Measurements from ENCODE around the gene GOT2.
"Not testable (repeated sequence)": the region's sequence is repeated elsewhere in the genome, so short reads cannot be mapped to it uniquely, and the experiment has no call there.

Gene GOT2

DNA sequence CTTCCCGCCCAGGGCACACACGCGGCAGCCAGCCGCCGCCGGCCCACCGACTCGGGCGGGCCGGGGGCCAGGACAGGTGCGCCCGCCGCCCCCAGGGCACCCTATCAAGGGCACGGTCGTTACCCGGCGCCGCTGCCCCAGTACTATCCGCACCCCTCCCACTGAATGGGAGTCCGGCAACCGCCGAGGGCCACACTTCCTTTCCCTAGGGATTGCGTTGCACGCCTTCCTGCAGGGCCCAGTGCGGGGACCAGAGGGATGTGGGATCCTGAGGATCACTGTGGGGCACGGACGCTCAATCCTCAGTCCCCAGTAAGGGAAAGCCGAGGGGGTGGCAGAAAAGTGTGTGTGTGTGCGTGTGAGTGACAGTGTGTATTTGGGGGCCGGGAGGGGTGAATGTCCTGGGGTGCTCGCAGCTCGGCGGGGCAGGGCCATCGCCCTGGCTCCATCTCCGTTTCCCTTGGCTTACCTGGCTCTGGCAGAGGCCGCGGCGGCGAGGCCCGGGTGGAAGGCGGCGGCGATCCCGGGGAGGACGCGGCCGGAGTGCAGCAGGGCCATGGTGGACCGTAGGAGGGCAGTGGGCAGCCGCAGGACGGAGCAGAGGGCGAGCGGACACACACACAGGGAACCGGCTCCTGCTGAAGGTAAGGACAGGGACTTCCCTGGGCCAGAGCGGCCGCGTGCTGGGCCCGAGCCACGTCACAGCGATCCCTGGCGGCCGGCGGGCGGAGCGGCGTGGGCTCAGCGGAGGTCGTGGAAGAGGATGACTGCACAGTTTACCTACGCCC is at the start of gene GOT2 (continued):
- no peak for TF ChIP-seq ZNF670 (tag by site-specific recombination; IDR thresholded peaks at IDR 0.05; ENCODE audit: low read depth)

GRCh38 chr16:58779291-58779690 is 45.2 kb upstream of the GOT2 start:
- POLR2A ChIA-PET; H3K4me1 ChIP-seq (ENCODE audit: control insufficient read depth, insufficient read depth, low read length); H3K27ac ChIP-seq (ENCODE audit: extremely low read depth, low read depth, low read length); H3K4me3 ChIP-seq (ENCODE audit: low read depth, low read length); CTCF ChIA-PET; H3K9me3 ChIP-seq (ENCODE audit: control insufficient read depth, insufficient read depth, low read depth, low read length); H3K36me3 ChIP-seq (ENCODE audit: control insufficient read depth in 2 of 2, insufficient read depth in 1 of 2, low read length in 2 of 2): not testable (repeated sequence)

DNA sequence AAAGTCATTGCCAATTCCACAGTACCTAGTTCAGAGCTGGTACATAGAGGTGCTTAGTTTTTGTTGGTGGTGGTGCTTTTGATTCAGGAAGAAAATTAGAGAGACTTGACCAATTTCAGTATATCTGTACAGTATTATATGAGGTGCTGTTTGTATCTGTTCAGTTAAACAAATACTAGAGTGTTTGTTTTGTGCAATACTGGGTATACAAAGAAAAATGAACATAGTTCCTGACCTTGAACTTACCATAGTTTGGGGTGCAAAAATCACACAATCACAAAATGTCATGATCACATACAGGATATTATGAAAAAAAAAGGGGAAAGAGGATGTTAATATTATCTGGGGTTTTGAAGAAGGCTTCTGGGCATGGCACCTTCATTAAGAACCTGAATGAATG is 39.8 kb upstream of the GOT2 start:
- H3K4me3 ChIP-seq (ENCODE audit: low read depth, low read length) = no peak overlapping the region
- H3K36me3 ChIP-seq (ENCODE audit: control insufficient read depth in 2 of 2, insufficient read depth in 1 of 2, low read length in 2 of 2) = no peaks in the 10 kb centered on the region
- TF ChIP-seq ZNF433 (tag by site-specific recombination; IDR thresholded peaks at IDR 0.05; ENCODE audit: low read depth) (no peak), ZNF10 (tag by site-specific recombination; IDR thresholded peaks at IDR 0.05) (no peak), OSR2 (tag by site-specific recombination; IDR thresholded peaks at IDR 0.05) (no peak), ATF2 (tag by site-specific recombination; IDR thresholded peaks at IDR 0.05; ENCODE audit: low read depth) (no peak), HOXC10 (CRISPR knock-in tag; IDR thresholded peaks at IDR 0.05) (no peak), ZNF514 (tag by site-specific recombination; IDR thresholded peaks at IDR 0.05) (no peak), MYNN (tag by site-specific recombination; IDR thresholded peaks at IDR 0.05; ENCODE audit: borderline replicate concordance) (no peak), ZBTB21 (tag by site-specific recombination; IDR thresholded peaks at IDR 0.05) (no peak), ZNF24 (tag by site-specific recombination; IDR thresholded peaks at IDR 0.05) (no peak), ZSCAN18 (tag by site-specific recombination; IDR thresholded peaks at IDR 0.05) (no peak), SETDB1 (IDR thresholded peaks at IDR 0.05; ENCODE audit: insufficient read length, low read length) (no peak), ZBTB26 (tag by site-specific recombination; optimal IDR thresholded peaks at IDR 0.05) (no peak), ZNF473 (tag by site-specific recombination; IDR thresholded peaks at IDR 0.05) (no peak), TCF7L2 (IDR thresholded peaks at IDR 0.05; ENCODE audit: borderline replicate concordance, low read depth, low read length) (no peak), EGR2 (tag by site-specific recombination; IDR thresholded peaks at IDR 0.05; ENCODE audit: low read depth) (no peak), ZFP41 (tag by site-specific recombination; IDR thresholded peaks at IDR 0.05; ENCODE audit: borderline replicate concordance) (no peak), KLF7 (tag by site-specific recombination; IDR thresholded peaks at IDR 0.05; ENCODE audit: borderline replicate concordance) (no peak), ZNF561 (tag by site-specific recombination; IDR thresholded peaks at IDR 0.05; ENCODE audit: borderline replicate concordance) (no peak)
- TF ChIP-seq, protein P1, sequence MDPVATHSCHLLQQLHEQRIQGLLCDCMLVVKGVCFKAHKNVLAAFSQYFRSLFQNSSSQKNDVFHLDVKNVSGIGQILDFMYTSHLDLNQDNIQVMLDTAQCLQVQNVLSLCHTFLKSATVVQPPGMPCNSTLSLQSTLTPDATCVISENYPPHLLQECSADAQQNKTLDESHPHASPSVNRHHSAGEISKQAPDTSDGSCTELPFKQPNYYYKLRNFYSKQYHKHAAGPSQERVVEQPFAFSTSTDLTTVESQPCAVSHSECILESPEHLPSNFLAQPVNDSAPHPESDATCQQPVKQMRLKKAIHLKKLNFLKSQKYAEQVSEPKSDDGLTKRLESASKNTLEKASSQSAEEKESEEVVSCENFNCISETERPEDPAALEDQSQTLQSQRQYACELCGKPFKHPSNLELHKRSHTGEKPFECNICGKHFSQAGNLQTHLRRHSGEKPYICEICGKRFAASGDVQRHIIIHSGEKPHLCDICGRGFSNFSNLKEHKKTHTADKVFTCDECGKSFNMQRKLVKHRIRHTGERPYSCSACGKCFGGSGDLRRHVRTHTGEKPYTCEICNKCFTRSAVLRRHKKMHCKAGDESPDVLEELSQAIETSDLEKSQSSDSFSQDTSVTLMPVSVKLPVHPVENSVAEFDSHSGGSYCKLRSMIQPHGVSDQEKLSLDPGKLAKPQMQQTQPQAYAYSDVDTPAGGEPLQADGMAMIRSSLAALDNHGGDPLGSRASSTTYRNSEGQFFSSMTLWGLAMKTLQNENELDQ (tag by site-specific recombination; IDR thresholded peaks at IDR 0.05; ENCODE audit: low read depth) = no peak
- H3K9me3 ChIP-seq (ENCODE audit: control insufficient read depth, insufficient read depth, low read depth, low read length) = no peaks in the 10 kb centered on the region
- H3K27ac ChIP-seq (ENCODE audit: extremely low read depth, low read depth, low read length) = no peak overlapping the region
- H3K4me1 ChIP-seq (ENCODE audit: control insufficient read depth, insufficient read depth, low read length) = no peaks in the 10 kb centered on the region
- ChIA-PET POLR2A (no interaction called here), CTCF (no interaction called here)
